GM12878 (cell line): ENCODE results near the gene FXYD1.

Experiments used
- JUND ChIP-seq: IDR thresholded peaks from 2 replicates; pipeline ENCODE4 v1.6.1; 2012; ENCODE audit warnings: low read depth, mild to moderate bottlenecking, low read length, improper control_type of control experiment, moderate library complexity
- MYC ChIP-seq: IDR thresholded peaks from 2 replicates; pipeline ENCODE4 v1.6.1; 2011; ENCODE audit warnings: mild to moderate bottlenecking, low read length, moderate library complexity, inconsistent platforms; ENCODE audit not compliant: insufficient read depth, insufficient replicate concordance, insufficient read length, severe bottlenecking
- NFIC ChIP-seq: IDR thresholded peaks from 2 replicates; pipeline ENCODE4 v1.6.1; 2012; ENCODE audit warnings: low read depth, mild to moderate bottlenecking, inconsistent platforms, low read length, moderate library complexity
- POLR2AphosphoS5 ChIP-seq: IDR thresholded peaks from 2 replicates; pipeline ENCODE4 v1.6.1; 2011; ENCODE audit warnings: mild to moderate bottlenecking, low read length, inconsistent platforms
- RAD51 ChIP-seq: fragments of 450-650 bp; IDR thresholded peaks from 2 replicates; pipeline ENCODE4 v1.6.1; 2016; ENCODE audit warnings: moderate library complexity, mild to moderate bottlenecking, inconsistent platforms
- SP1 ChIP-seq: IDR thresholded peaks from one replicate; pipeline ENCODE4 v1.6.1; 2011; ENCODE audit warnings: low read depth, low read length
- SRF ChIP-seq, 2 experiments: IDR thresholded peaks; 2 replicates each; pipeline ENCODE4 v1.6.1; 2011; ENCODE audit warnings: low read depth in 2 of 2, low read length in 2 of 2, mild to moderate bottlenecking in 1 of 2, moderate library complexity in 1 of 2
- YY1 ChIP-seq: IDR thresholded peaks from 2 replicates; pipeline ENCODE4 v1.6.1; 2011; ENCODE audit warnings: low read depth, mild to moderate bottlenecking, low read length
- ZNF24 ChIP-seq: fragments of 450-650 bp; IDR thresholded peaks from 2 replicates; pipeline ENCODE4 v1.6.1; 2017; ENCODE audit warnings: antibody characterized with exemption, mild to moderate bottlenecking
- ZZZ3 ChIP-seq: IDR thresholded peaks from 2 replicates; pipeline ENCODE4 v1.6.1; 2011; ENCODE audit warnings: low read depth; ENCODE audit not compliant: control insufficient read depth, insufficient read length

GRCh38 chr19:35146746-35147459, 8.3 kb downstream of the FXYD1 start:
- no peak for TF ChIP-seq ZNF24
- no peak for TF ChIP-seq RAD51
- no peak for TF ChIP-seq NFIC
- TF ChIP-seq POLR2AphosphoS5: no peak
- TF ChIP-seq ZZZ3: no peak
- TF ChIP-seq SRF (IDR thresholded peaks at IDR 0.05; ENCODE audit: low read depth in 2 of 2, low read length in 2 of 2): no peak
- TF ChIP-seq MYC: no peak
- no peak for TF ChIP-seq SP1
- TF ChIP-seq YY1: no peak
- no peak for TF ChIP-seq JUND
